T1000 (cell line): ENCODE data around the gene LANCL3.
"Not testable (repeated sequence)": the region's sequence is repeated elsewhere in the genome, so short reads cannot be mapped to it uniquely, and the experiment has no call there.

Source experiments
- DNase-seq: peaks from one replicate; lab custom pipeline; 2025; ENCODE audit warnings: mixed read lengths; lab: John Stamatoyannopoulos, UW

The LANCL3 gene

DNA sequence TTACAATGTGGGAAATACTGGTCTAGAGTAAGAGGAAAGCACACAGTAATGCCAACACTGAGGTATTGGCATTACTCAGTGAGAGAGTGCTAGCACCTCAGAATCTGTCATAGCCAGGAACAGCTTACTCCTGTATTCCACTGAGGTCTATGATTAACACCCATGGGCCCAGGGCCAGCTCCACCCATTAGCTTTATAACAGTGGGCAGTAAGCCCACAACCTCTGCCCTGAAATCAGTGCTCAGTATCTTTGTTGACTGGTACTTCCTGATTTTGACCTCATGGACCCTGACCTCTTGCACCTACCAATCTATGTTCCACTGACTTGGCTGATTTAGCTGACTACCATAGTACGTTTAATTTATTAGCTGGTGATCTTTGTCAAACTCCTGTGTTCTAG lies 56.1 kb downstream of the LANCL3 start:
- DNase-seq, result no peak

DNA sequence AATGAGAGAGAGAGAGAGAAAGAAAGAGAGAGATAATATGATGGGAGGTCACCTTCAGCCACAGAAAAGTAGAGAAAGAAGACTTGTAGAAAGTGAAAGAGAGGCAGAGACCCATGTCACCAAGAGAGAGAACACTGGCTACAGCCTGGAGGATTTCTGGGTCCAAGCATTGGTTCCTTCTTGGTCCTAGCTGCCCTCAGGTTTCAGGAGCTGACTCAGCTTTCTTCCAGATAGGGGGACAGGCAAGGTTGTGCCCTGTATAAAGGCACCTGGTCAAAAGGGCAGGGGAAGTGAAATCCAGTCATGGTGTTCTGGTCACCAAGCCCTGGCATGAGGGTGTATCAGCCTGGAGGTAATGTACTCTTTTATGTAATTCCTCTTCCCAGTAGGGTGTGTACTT lies 66.6 kb downstream of the LANCL3 start:
- DNase-seq, result no peak

DNA sequence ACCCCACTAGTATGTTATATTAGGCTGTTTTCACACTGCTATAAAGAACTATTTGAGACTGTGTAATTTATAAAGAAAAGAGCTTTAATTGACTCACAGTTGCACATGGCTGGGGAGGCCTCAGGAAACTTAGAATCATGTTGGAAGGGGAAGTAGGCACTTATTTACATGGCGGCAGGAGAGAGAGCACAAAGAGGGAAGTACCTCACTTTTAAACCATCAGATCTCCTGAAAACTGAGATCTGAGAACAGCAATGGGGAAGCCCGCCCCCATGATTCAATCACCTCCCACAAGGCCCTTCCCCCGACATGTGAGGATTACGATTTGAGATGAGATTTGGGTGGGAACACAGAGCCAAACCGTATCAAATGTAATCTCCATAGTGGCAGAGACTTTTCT lies 68.7 kb downstream of the LANCL3 start:
- no peak for DNase-seq

DNA sequence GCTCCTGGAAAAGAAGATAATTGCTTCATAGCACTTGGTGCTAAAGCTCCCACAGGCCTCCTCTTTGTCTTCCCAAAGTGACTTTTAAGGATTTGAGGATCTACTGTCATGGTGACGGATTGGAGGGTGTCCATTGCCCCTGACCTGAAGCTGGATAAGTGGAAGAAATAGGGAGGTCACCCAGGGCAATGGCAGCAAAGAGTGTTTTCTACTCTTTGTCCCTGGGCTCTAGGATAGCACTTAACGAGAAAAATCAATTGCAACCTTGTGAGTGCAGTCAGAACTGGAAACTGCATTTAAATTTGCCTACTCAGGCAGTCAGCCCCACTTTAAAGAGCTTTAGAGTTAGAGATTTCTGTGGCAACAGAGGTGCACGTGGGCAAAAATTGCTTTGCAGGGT lies 70.4 kb downstream of the LANCL3 start:
- no peak for DNase-seq

DNA sequence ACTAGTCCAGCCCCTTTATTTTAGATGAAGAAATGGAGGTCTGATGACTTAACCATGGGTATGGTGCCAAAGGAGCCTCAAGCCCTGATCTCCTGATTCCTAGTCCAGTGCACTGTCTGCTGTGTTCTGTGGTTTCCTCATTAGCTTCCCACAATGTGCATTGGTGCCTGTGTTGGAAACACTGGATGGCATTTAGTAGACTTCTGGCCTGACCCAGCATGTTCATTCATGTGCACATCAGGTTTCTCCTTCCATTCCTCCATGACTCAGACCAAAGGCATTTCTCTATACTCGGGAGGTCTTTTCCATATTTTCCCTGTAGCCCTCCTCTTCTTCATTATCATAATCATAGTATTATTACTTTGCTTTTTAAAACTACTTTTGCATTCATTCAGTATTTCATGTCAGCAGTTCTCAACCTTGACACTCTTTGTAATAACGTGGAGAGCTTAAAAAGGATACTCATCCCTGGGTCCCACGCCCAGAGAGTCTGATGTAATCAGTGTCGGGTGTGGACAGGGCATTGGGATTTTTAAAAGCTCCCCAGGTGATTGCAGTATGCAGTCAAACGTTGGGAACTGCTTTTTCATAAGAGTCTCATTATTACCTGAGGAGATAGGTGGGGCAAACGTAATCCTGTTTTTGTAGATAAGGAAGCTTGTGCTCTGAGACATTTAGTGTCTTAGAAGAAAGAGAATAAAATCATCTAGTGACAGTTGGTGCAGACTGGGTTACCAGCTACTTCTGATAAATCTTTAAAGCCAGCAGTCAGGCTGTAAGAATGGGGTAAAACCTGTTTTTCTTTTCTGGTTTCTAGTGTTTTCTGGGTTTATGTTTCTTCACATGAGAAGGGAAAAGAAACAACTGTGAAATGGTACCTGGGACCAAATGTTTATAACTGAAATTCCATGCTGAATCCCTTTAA lies 73.2 kb downstream of the LANCL3 start:
- DNase-seq, result no peak

DNA sequence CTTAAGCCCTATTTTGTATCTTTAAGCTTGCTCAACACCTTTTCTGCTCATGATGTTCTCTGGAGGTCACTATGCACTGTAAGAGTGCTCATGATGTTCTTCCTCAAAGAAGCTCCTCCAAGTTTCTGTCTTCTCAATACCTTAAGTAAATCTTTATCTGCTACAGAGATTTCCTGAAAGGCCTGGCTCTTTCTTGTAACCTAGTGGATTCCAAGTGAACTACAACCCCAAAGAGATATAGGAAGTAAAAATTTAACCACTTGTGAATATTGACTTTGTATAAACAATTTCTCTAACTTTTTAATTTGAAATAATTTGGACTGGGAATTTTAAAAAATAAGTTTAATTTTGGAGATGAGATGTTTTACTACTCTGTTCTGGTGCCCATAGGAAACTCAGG lies 74.8 kb downstream of the LANCL3 start:
- DNase-seq, result no peak

DNA sequence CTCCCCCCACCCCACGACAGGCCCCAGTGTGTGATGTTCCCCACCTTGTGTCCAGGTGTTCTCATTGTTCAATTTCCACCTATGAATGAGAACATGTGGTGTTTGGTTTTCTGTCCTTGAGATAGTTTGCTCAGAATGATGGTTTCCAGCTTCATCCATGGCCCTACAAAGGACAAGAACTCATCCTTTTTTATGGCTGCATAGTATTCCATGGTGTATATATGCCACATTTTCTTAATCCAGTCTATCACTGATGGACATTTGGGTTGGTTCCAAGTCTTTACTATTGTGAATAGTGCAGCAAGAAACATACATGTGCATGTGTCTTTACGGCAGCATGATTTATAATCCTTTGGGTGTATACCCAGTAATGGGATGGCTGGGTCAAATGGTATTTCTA lies 79.4 kb downstream of the LANCL3 start:
- DNase-seq, result not testable (repeated sequence)

DNA sequence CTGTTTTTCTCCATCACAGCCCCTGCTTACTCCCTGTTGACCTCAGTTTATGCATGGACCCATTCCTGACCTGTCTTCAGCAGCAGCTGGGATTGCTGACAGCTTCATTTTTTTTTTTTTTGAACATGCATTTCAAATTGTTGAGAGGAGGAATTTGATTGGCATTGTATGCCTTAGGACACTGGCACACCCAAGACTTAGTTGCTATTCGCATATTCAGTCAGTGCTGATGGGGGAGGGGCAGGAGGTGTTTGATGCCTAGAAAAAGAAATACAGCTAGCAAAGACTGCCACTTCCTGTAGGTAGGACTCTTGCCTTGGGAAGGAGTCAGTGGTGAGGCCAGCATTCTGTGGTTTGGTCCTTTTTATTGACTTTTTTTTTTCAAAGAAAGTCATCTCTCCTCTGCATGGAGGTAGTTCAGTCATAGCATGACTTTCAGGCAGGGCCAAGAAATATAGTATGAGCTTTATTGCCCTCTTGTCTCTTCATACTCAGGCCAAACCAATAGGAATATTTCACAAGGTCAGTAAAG lies 80.5 kb downstream of the LANCL3 start:
- DNase-seq, result no peak

DNA sequence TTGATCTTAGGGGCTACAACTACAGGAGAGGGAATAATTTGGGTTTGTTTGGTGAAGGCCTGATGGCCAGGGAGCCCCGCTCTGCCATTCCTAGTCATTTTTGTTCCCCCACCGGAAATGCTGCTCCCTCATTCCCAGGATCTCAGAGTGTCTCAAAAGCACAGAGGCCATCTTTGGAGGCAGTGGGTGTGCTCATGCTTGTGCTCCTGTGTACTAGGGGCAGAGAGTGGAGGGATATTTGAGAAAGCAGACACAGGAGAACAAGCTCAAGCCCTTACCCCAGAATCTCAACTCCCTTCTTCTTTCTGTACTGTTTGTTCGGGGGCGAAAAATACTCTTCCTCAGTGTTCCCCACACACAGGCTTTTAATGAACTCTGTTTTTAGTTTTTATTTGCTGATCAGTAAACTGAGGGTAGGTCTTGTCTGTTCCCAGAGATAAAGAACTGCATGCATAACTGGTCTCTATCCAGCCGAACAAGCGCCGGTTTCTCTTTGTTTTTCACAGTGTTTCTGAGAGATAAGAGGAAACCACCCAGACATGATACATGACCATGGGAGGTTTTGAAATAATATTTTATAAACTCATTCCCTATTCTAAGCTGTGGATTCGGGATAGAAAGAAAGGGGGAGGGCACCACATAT lies 81.2 kb downstream of the LANCL3 start:
- no peak for DNase-seq

DNA sequence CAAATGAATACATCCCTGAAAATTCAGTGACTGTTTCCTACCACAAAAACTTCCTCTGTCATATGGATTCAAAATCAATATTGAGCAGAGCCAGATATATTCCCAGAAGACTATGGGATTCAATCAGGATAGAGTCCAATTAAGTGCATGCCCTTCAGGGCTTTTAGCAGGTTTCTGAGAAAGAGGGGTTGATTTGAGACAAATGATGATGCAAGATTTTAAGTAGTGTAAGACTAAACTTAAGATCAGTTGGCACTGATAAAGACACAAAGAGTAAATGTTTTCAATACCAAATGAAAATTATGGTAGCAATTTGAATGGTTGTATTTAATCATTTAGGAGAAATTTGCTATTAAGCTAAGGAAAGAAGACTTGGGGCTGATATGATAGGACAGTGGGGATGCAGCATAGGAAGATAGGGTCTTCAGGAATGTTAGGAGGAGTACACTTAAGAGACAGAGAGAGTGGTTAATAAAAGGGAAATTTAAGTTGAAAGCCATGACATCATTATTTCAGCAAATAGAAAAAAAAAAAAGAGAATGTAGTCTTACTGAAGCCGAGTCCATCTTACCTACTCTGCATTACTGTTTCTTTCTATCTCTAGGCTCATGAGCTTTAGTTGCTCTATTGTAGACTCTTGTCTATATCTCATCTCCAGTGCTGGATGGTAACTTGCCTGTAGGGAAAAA lies 82.1 kb downstream of the LANCL3 start:
- no peak for DNase-seq

DNA sequence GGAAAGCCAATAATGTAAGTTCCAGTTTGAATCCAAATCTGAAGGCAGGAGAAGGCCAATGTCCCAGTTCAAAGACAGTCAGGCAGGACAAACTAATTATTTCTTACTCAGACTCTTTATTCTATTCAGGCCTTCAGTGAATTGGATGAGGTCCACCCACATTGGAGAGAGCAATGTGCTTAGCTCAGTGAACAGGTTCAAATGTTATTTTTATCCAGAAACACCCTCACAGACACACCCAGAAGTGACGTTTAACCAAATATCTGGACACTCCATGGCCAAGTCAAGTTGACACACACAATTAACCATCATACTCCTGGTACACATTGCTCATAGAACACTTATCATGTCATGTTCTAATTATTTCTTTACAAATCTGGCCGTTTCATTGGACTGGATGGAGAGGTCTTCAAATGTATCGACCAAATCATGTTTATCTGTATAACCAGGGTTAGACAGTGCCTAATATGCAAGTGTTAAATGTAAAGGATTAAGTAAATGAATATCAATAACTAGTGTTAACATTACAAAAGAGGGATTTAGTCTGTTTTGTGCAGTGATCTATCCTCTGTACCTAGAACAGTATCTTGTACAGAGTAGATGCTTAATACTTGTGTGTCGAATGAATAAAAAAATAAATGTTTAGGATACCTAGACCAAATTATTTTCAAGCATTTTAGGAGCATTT lies 87.0 kb downstream of the LANCL3 start:
- DNase-seq, result no peak

DNA sequence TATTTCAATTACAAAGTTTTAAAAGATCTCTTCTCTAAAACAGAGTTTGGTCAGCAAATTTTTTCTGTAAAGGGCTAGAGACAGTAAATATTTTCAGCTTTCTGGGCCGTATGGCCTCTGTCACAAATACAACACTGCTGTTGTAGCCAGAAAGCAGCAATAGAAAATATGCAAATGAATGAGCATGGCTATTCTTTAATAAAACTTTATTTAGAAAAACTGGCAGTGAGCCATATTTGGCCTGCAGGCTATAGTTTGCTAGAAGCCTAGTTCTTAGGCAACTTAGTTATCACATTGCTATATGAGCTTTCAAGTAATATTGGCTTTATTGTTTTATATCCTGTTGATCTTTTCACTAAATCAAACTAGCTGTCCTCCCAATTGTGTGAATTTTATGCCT lies 87.6 kb downstream of the LANCL3 start:
- DNase-seq, result no peak

DNA sequence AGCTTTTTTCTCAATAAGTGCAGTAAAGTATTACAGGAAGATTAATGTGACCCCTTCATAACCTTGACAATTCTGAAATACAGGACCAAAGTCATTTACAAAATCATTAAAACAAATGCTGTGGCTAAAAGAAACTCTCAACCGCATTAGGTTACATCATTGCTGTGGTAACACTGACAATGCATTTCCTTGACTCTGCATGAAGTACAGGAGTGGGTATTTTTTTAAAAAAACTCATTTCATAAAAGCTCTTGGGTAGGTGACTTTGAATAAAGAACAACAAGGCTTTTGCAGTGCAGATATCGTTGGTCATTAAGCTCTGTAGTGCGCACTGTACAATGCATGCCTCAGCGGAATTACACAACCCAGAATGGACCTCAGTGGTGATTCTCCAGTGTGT lies 90.7 kb downstream of the LANCL3 start:
- no peak for DNase-seq

DNA sequence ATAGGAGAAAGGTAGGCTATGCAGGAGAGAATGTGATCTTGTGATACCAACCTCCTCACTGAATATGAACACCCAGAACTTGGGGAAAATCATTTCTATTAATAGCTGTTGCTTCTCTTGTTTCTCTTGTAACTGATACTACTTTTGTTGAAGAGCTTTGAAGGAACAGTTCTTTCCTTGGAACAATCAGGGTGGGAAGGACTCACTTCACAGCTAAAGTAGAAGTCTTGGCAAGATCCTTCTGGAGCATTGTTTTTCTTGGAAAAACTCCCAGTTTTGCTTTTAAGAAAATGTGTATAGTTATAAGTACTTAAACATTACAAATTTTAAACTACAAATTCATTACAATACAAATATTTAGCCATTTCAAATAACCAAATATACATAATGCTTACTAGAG lies 95.1 kb downstream of the LANCL3 start:
- no peak for DNase-seq

DNA sequence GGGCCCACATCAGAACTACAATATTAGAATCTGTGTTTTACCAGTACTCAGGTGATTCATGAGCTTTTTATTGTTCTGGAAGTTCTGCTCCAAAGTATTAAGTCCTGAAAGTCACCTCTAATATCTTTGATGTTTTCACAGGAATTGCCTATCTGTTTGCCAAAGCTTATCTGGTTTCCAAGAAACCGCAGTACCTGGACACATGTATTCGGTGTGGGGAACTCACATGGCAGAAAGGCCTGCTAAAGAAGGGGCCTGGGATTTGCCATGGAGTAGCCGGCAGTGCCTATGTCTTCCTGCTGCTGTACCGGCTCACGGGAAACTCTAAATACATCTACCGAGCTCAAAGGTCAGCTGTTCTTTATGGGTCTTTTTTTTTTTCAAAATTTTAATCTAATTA lies 95.7 kb downstream of the LANCL3 start:
- DNase-seq, result no peak

DNA sequence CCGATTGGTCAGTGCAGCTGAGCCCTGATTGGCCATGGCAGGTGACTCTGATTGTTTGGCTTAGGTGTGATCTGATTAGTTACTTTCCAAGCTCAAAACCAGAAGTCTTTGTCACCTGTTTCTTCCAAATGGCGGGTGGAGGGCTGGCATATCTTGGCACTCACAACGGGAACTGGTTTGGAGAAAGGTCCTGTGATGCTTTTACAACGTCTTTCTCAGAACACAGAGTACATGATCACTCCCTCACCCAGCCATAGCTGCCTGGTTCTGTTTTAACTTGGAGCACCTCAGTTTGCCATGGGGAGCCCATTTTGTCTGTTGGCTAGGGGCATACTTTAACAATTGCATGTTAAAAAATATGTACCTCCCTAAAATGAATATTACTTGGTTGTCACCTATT lies 101.1 kb downstream of the LANCL3 start:
- DNase-seq, result no peak

DNA sequence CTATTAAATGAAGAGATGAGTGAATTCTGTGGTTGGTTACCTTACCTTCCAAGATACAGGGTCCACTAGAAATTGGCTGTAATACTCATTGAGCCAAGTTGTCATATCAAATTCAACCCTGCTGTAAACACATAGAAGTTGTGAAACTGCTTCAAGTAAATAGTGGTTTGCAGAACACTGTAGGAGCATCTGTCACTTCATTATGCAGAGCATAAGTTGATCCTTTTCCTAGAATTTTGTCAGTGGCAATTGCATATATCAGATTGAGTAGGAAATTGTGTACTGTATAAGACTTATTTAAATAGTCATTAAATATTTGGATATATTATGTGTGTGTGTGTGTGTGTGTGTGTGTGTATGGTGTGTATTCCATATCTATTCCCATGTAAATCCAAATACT lies 105.3 kb downstream of the LANCL3 start:
- no peak for DNase-seq

DNA sequence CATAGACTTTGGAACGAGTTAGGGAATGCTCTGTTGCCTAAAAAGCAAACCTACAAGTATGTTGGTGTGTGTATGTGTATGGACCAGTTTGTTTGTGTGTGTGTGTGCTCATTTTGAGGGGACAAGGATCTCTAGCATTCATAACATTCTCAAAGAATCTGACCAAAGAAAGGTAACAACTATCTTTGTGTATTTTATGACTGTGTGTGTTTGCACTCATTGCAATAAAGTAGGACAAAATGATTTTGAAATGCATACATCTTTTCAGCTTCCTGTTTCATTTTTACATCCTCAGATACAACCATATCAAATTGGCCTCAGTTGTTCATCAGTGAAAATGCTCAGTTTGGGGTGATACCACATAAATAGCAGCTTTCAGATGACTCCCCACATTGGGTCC lies 105.8 kb downstream of the LANCL3 start:
- DNase-seq, result no peak

DNA sequence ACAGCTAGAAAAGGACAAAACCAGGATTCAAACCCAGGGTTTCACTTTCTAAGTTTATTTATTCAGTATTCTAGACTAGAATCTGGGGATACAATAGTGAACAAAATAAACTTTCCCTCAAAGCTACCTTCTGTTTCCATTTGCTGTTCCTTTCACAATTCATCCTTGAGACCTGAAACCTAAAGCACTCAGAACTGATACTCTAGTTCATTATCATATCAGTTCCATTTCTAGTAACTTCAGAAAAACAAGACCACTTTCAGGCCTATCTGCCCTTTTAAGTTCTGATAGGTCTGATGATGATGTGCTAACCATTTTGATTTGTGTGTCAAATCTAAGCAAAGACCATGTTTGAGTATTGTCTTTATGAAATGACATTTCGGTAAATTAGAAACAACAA lies 106.3 kb downstream of the LANCL3 start:
- no peak for DNase-seq

DNA sequence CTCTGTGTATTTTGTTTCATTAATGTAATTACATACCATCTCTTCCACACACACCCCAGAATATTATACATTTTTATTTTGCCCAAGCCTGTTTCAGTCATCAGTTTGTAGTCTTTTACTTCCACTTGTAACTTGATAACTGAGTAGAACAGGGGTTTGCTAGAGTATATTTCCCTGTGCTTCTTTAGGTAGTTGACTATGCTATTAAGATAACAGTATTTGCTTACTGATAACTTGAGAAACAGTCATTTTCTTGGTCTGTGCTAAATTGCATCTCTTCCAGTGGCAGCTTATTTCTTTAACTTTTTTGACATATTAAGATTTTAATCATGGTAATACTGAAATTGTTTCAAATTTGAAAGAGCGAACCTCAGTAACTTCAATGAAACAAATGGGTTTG lies 107.1 kb downstream of the LANCL3 start:
- DNase-seq, result no peak

DNA sequence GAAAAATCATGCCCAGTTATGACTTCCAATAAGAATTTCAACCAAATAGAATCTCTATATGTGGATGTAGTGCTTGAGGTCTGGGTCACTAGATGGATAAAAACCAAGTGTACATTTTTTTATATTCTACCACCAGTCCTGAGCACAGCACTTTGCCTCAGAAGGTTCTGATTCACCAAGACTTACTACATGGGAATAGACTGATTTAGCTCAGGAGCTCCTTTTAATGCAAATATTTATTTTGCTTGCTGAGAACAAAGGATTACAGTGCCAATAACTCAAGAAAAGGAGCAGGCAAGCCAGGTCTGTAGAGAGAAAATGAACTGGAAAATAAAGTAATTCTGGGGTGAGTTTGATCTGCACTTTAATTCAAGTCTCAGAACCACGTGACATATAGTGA lies 107.8 kb downstream of the LANCL3 start:
- DNase-seq, result no peak

DNA sequence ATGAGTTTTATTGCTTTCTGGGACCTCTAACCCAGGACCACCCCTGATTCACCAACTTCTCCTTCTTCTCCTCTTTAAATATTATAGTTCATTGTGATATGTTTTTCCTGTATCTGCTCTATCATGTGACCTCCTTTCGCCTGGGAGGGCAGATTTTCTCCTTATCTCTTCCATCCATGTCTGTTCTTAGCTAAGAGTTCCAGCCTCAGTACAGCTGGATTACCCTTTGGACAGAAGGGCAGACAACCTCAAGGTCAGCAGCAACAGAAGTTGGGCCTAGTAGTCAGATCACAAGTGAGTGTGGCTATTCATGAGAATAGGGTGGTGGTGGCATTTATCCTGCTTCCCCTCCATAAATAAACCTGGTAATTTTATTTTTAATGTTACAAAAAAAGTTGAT lies 108.4 kb downstream of the LANCL3 start:
- no peak for DNase-seq
